Mesangial cell (primary cell): Measurements from ENCODE around the gene ASCL5. TPM values are rescaled to one million over a fixed set of nuclear protein-coding genes. Genes with fewer than 3 reads are reported as not detected.

Experiments
- total RNA-seq: library from RNA; depleted of rRNA; stranded (reverse); fragments of >200 nt; gene quantifications from 2 replicates; pipeline ENCODE4 v1.2.3, GENCODE V29; 2015

Gene ASCL5
- 0.49 TPM in 1 of 2 replicates, not detected in the other for total RNA-seq

GRCh38 chr1:201126832-201127754, at the start of gene ASCL5:
TSS of gene ASCL5 (minus strand) at chr1:201127184. CDS start at chr1:201115372, 11,812 bp downstream.

GRCh38 chr1:201154389-201155165, 27.6 kb upstream of the ASCL5 start, which contains the start of gene TMEM9:
TSS of gene TMEM9 (minus strand) at chr1:201154474. CDS start at chr1:201153923, 551 bp downstream.

GRCh38 chr1:201112173-201112731, 14.7 kb downstream of the ASCL5 start, which contains the start of gene CACNA1S:
TSS of gene CACNA1S (minus strand) at chr1:201112426. CDS start at chr1:201112339, 87 bp downstream.

Other genes starting within 250 kb of the ASCL5 start
- gene INAVA, start 232.3 kb downstream of the ASCL5 start, total RNA-seq = 23.2 and 35.4 TPM in 2 replicates
- gene KIF21B, start 103.5 kb downstream of the ASCL5 start, total RNA-seq = 3.0 and 7.3 TPM in 2 replicates
- not detected in 2 replicates for gene CACNA1S, start 14.8 kb downstream of the ASCL5 start, total RNA-seq
- 110 and 116 TPM in 2 replicates for gene TMEM9, start 27.3 kb upstream of the ASCL5 start, total RNA-seq
- under 0.01 TPM in 1 of 2 replicates, not detected in the other for gene IGFN1, start 63.6 kb upstream of the ASCL5 start, total RNA-seq
- gene PKP1, start 156.3 kb upstream of the ASCL5 start, total RNA-seq = 0.76 and 1.6 TPM in 2 replicates